NOMO-1 (cell line): ENCODE data around the gene GAL3ST1.
"Not testable (repeated sequence)": the region's sequence is repeated elsewhere in the genome, so short reads cannot be mapped to it uniquely, and the experiment has no call there.

ENCODE experiments used
- DNase-seq, 2 experiments: peaks; one replicate each; lab custom pipeline; 2025; ENCODE audit not compliant: unreplicated experiment in 2 of 2; lab: John Stamatoyannopoulos, UW

GAL3ST1 gene

DNA sequence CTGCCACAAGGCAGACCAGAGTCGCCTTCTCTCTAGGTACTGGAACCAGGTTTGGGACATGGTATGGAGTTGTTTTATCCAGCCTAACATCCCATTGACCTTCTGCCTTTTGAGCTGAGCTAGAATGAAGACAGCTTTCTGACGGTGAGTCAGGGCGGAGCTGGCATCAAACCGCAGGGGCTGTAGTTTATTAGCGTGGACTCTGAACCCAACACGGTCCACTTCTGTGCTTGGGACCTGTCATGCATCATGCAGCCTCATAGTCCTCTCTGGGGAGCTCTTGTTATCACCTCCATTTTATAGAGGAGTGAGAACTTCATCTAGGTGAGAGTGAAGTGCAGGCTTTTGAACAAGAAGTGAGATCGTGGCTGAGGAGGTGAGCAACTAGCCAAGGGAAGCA, 8.3 kb downstream of the GAL3ST1 start:
- no peak for DNase-seq

DNA sequence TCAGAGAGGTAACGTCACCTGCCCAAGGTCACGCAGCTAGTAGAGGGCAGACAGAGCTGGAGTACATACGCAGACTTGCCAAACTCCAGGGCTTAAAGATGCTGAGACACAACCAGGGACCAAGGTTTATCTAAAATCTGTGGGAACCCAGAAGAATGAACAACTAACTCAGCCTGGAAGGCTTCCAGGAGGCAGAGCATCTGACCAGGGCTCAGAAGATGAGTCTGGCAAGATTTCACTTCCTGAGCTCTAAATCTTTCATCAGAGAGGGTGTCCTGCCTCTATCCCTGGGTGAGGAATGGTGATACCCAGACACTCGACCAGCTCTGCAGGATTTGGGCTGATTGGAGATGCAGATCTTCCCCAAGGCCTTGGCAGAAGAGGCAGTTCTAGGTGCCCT, 9.1 kb downstream of the GAL3ST1 start:
- no peak for DNase-seq

DNA sequence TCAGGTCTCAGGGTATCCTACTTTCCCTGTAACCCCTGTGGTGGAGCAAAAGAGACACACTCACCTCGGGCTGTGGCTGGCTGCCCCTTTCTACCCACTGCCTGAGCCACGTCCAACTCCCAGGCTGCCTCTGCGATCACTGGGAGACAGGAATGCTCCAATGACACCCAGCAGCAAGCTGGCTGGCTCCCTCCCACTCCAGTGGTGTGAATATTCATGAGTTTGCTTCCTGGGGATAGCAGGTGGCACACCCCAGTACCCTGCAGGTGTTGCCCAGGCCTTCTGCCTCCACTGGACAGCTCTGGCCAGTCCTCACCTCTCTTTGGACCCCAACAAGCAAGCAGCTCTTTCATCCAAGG, 9.7 kb downstream of the GAL3ST1 start:
- DNase-seq, result no peak

GRCh38 chr22:30564045-30564760, 10.3 kb downstream of the GAL3ST1 start:
- no peak for DNase-seq

- DNase-seq, result no peak
Measured at GRCh38 chr22:30562366-30562765, 12.1 kb downstream of the GAL3ST1 start.

DNA sequence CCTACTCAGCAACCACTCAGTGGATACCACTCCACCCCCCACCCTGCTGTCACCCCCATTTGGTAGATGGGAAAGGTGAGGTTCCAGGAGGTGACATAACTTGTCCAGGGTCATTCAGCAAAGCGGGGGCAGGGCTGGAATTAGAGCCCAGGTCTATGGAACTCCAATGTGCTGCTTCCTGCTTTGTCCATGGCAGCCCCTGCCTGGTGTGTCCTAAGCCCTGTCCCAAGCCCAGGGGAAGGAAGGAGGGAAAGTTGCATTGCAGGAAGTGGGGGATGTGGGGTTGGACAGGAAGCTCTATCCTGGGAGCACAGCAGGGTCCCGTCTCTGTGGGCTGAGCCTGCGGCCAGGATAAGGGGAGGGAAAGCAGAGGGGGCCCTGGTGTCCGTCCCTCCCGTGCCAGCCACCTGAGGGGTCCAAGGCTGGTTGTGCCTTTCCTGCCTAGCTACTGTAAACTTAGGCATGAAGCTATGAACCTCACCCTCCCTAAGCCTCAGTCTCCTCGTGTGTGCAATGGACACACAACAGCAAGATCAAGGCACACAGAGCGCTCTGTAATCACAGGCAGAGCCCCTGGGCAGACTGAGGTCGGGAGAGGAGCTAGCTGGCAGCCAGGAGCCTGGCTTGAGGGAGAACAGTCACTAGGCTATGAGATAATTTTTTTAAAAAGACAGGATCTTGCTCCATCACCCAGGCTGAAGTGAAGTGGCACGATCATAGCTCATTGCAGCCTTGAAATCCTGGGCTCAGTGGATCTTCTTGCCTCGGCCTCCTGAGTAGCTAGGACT, 12.9 kb downstream of the GAL3ST1 start:
- no peak for DNase-seq

GRCh38 chr22:30560643-30561202, 13.7 kb downstream of the GAL3ST1 start:
- not testable (repeated sequence) for DNase-seq

GRCh38 chr22:30559889-30560288, 14.6 kb downstream of the GAL3ST1 start:
- DNase-seq, result no peak

DNA sequence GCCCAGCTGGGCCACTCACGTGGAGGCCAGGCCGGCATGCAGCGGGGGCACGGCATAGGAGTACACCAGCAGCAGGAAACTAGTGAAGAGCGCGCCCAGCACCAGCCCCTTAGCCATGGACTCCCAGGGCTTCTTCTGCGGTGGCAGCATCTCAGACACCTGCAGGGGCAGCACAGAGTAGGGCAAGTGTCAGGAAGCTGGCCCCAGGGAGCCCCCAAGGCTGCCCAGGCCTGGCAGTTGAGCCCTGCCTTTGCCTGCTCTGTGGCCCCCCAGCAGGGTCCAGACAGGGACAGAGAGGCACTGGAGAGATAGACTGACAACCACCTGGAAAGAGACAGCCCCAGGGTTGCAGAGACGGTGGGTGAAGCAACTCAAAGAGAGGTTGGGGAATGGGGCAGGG, 17.2 kb downstream of the GAL3ST1 start:
- no peak for DNase-seq

GRCh38 chr22:30556388-30556787, 18.1 kb downstream of the GAL3ST1 start:
- DNase-seq, result no peak

DNA sequence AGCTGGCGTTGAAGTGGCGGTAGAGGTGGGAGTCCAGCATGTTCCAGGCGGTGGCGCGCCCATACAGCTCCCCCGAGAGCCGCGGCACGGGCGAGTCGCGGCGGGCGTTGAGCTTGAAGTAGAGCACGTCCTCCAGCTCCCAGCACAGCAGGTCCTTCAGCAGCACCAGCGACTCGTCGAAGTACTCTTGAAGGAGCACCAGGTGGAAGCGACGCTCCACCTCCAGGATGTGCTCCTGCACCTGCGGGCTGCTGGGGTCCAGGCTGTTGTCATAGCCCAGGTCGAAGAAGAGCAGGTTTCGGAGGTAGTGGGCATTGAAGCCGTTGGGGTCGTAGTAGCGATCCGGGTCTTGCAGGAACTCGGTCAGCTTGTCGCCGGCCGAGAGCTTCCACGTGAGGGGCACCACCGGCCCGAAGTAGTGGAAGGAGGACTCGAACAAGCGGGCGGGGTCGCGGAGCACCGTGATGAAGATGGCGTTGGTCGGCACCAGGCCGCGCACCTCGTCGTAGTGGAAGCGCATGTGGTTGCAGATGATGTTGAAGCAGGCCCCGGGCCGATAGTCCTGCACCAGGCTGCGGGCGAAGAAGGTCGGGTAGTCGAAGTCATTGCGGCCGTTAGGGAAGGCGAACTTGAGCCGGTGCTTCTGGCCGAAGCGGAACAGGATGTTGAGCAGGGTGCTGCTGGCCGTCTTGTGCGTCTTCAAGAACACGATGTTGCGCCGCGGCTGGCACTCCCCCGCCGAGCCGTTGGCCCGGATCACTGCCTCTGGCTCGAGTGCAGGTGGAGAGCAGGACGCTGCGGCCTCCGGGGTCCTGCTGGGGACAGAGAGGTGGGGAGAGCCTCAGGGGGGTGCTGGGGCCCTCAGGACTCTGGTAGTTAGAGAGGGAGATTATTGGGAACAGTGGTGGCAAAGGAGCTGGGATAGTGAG, 18.9 kb downstream of the GAL3ST1 start:
- no peak for DNase-seq

GRCh38 chr22:30553971-30554370, 20.5 kb downstream of the GAL3ST1 start:
- DNase-seq, result no peak

DNA sequence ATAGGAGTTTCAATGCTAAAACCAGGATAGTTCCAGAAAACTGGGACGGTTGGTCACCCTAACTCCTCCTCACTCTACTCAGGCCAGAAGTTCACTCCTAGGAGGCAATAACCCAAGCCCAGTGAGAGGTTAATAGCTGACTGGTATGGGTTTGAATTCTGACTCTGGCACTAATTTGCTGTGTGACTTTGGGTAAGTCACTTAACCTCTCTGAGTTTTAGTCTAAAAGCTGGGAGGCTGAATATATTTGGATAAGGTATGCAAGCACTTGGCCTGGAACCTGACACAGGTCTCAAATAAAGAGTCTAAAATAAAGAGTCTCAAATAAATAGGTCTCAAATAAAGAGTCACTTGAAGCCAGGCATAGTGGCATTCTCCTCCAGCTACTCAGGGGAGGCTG, 21.7 kb downstream of the GAL3ST1 start:
- no peak for DNase-seq

GRCh38 chr22:30551813-30552212, 22.7 kb downstream of the GAL3ST1 start:
- DNase-seq, result not testable (repeated sequence)

GRCh38 chr22:30547188-30547587, 27.3 kb downstream of the GAL3ST1 start:
- DNase-seq, result no peak

DNA sequence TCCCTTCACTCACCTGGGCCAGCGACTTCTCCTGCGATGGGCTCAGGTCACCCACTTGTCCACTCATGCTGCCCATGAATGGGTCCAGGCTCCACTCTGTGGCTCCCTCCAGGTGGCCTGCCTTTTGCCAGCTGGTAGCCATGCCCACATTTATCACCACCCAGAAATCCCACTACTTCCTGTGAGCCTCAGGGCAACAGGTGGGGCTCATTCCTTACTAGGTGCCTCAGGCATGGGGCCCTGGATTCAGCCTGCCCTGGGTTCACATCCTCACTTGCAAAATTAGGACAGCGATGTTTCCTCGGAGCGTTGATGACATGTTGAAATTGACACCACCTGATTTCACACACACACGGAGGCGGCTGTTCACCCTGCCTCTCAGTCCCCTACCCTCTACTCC, 27.8 kb downstream of the GAL3ST1 start, which contains the start of gene SEC14L6:
TSS of gene SEC14L6 (minus strand) at position 126 of the 400 bp plus-strand sequence. CDS start at position 67, 59 bp downstream.
- no peak for DNase-seq

DNA sequence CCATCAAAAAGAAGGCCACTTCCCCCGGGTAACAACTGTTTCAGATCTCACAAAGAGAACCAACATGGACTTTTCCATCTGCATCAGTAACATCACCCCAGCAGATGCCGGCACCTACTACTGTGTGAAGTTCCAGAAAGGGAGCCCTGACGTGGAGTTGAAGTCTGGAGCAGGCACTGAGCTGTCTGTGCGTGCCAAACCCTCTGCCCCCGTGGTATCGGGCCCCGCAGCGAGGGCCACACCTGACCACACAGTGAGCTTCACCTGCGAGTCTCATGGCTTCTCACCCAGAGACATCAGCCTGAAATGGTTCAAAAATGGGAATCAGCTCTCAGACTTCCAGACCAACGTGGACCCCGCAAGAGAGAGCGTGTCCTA, 31.7 kb downstream of the GAL3ST1 start:
- DNase-seq, result no peak

DNA sequence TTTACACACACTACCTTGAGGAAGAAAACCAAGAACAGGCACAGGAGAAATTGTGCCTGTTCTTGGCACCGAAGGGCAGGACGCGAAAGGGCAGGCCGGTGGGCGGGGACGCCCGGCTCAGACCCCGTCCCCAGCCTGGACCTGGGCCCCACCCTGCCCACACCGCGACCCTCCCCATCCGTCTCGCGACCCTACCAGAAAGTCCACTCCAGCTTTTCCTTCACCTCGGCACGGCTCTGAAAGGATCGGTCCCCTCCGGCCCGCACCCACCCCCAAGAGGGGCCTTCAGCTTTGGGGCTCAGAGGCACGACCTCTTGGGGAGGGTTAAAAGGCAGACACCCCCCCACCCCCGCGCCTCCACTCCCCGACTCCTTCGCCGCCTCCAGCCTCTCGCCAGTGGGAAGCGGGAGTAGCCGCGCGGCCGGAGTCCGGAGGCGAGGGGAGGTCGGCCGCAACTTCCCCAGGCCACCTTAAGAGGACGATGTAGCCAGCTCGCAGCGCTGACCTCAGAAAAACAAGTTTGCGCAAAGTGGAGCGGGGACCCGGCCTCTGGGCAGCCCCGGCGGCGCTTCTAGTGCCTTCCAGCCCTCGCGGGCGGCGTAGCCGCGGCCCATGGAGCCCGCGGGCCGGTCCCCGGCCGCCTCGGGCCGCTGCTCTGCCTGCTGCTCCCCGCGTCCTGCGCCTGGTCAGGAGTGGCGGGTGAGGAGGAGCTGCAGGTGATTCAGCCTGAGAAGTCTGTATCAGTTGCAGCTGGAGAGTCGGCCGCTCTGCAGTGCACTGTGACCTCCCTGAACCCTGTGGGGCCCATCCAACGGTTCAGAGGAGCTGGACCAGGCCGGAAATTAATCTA, 32.3 kb downstream of the GAL3ST1 start:
- DNase-seq, result no peak

- not testable (repeated sequence) for DNase-seq
Measured at GRCh38 chr22:30541511-30541910, 33.0 kb downstream of the GAL3ST1 start.

GRCh38 chr22:30539368-30539767, 35.1 kb downstream of the GAL3ST1 start:
- DNase-seq, result no peak
